MM.1S (cell line): ENCODE data around the gene ABHD12.

Experiments
- CTCF ChIP-seq: fragments of 300-600 bp; sonication (generic); IDR thresholded peaks from 2 replicates; pipeline ENCODE4 v1.5.1; 2016; ENCODE audit warnings: antibody characterized with exemption, low read length, mixed read lengths
- EZH2 ChIP-seq: fragments of 300-600 bp; sonication (generic); optimal IDR thresholded peaks from 2 replicates; pipeline ENCODE3; 2017; ENCODE audit warnings: low read depth, mild to moderate bottlenecking, antibody characterized with exemption, low read length, mixed read lengths
- EZH2phosphoT487 ChIP-seq: fragments of 300-600 bp; sonication (generic); IDR thresholded peaks from 2 replicates; pipeline ENCODE4 v1.6.1; 2018; ENCODE audit warnings: antibody characterized with exemption, low read length

- TF ChIP-seq CTCF (no peak), EZH2 (no peak), EZH2phosphoT487 (no peak)
These were observed 134.3 kb downstream of the ABHD12 start for GRCh38 chr20:25256226-25256859.
